ENCODE data around the gene SLC7A8. TPM values are rescaled to one million over a fixed set of nuclear protein-coding genes. Genes with fewer than 3 reads are reported as not detected.

SLC7A8 gene
- total and polyA plus RNA-seq, 11 donors, result 7.3 to 34.1 (median 14.2) TPM

DNA sequence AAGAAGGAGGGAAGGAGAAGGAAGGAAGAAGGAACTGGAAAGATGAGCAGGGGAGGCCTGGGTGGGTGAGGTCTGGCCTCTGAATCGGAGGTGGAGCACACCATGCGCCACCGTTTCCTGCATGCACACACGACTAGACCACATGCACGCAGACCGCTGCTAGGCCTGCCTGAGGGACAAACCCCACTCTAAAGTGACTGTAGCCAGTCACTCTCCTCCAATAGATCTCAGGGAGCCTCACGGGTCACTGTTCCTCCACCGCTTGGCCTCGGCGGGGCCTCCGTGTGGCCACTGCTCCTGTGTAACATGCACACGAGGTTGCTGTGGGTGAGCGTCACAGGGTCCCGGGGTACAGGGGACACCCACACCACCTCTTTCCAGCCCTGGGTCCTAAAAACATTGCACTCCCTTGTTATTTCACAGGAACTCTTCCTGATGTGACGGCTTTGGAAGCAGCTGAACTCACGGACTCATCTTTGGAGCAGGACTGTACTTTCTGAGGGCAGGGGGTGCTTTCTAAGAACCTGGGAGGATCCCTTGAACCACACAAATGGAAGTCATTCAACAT is 46.8 kb downstream of the SLC7A8 start:
- TF ChIP-seq POLR2A (IDR thresholded peaks at IDR 0.05), result no peak
- TF ChIP-seq, protein P1, sequence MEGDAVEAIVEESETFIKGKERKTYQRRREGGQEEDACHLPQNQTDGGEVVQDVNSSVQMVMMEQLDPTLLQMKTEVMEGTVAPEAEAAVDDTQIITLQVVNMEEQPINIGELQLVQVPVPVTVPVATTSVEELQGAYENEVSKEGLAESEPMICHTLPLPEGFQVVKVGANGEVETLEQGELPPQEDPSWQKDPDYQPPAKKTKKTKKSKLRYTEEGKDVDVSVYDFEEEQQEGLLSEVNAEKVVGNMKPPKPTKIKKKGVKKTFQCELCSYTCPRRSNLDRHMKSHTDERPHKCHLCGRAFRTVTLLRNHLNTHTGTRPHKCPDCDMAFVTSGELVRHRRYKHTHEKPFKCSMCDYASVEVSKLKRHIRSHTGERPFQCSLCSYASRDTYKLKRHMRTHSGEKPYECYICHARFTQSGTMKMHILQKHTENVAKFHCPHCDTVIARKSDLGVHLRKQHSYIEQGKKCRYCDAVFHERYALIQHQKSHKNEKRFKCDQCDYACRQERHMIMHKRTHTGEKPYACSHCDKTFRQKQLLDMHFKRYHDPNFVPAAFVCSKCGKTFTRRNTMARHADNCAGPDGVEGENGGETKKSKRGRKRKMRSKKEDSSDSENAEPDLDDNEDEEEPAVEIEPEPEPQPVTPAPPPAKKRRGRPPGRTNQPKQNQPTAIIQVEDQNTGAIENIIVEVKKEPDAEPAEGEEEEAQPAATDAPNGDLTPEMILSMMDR (IDR thresholded peaks at IDR 0.05), result no peak
- Histone ChIP-seq H3K4me1 (peaks cover 0 to 12% (median under 1%) of the 10 kb centered on the region in 12 donors), H3K27me3 (no peaks in the 10 kb centered on the region), H3K9me3 (no peaks in the 10 kb centered on the region), H3K36me3 (peaks cover 0 to 29% (median 10%) of the 10 kb centered on the region in 9 donors), H3K4me3 (no peak overlapping the region), H3K27ac (no peak overlapping the region)
- DNase-seq, result no peak
- WGBS, 4 donors, result 80 to 86% (median 82%) methylated on average over 16 of the region's 16 CpGs
- intact Hi-C loops (cut with DNase I), result no loop called here
- ATAC-seq, result no peak

DNA sequence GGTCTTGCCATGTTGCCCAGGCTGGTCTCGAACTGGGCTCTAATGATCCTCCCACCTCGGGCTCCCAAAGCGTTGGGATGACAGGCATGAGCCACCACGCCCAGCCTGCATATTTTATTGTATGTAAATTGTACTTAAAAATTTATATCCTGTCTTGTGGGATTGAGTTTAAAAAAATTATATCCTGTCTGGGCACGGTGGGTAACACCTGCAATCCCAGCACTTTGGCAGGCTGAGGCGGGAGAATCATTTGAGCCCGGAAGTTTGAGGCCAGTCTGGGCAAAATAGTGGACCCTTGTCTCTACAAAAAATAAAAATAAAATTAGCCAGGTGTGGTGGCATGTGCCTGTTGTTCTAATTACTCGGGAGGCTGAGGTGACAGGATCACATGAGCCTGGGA is 50.5 kb downstream of the SLC7A8 start:
- 69 to 86% (median 73%) methylated on average over 8 of the region's 8 CpGs for WGBS, 4 donors
- DNase-seq (no peak), ATAC-seq (no peak)
- H3K4me3 ChIP-seq, result no peak overlapping the region
- H3K4me1 ChIP-seq, result peaks cover 0 to 15% (median 3%) of the 10 kb centered on the region in 12 donors
- no peak overlapping the region for H3K27ac ChIP-seq
- intact Hi-C loops (cut with DNase I), result loop anchor here in 1 of 10 donors (5.0 kb wide), 1 partner anchor 39 kb away; no protein-coding TSS in a partner anchor
- no peaks in the 10 kb centered on the region for H3K9me3 ChIP-seq
- H3K27me3 ChIP-seq, result no peaks in the 10 kb centered on the region
- peaks cover 0 to 27% (median 6%) of the 10 kb centered on the region in 9 donors for H3K36me3 ChIP-seq
- TF ChIP-seq, protein P1 (IDR thresholded peaks at IDR 0.05), result no peak
- TF ChIP-seq POLR2A (IDR thresholded peaks at IDR 0.05), result no peak

DNA sequence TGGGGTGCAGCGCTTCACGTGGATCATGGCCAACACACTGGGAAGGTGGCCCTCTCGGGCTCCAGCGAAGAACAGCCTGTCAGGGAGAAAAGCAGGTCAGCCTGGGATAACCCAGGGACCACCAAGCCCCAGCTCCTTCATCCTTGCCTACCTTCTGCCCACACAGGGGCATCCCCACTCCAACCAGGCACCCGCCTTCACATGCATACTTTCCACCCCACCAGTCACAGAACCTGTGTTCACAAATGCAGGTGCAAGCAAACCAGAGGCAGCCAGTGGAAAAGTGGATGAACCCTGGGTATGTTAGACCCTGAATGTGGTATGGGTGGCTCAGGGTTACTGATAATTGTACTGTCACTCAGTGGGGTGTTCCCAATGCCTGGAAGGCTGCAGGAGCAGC is 52.0 kb downstream of the SLC7A8 start:
- Histone ChIP-seq H3K27me3 (no peaks in the 10 kb centered on the region), H3K27ac (no peak overlapping the region), H3K4me1 (peaks cover 0 to 10% (median 0%) of the 10 kb centered on the region in 12 donors), H3K4me3 (no peak overlapping the region), H3K9me3 (no peaks in the 10 kb centered on the region), H3K36me3 (peaks cover 0 to 34% (median 5%) of the 10 kb centered on the region in 9 donors)
- ATAC-seq (no peak), DNase-seq (no peak)
- TF ChIP-seq, protein P1 (IDR thresholded peaks at IDR 0.05), result no peak
- no peak for TF ChIP-seq POLR2A (IDR thresholded peaks at IDR 0.05)
- WGBS, 4 donors, result 77 to 86% (median 80%) methylated on average over 5 of the region's 5 CpGs
- intact Hi-C loops (cut with DNase I), result loop anchor here in 1 of 10 donors (5.0 kb wide), 1 partner anchor 41 kb away; no protein-coding TSS in a partner anchor

DNA sequence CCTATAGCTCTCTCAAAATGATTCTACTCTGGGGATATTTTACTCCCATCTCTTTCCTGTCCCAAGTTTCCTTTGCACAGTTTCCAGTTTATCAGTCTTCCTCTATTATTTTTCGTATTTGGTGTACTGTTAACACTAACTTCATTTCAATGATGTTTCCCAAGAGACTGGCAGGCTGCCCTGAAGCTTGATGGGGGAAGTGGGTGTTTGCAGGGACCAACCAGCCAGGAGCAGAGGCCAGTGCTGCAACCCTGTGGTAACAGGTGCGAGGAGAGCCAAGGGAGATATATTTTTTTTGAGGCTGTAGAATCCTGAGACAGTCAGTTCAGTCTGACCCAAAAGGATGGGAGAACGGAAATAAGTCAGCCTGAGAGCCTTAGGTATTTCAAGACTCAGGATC is 52.6 kb downstream of the SLC7A8 start:
- Histone ChIP-seq H3K36me3 (peaks cover 0 to 31% (median 5%) of the 10 kb centered on the region in 9 donors), H3K27ac (no peak overlapping the region), H3K4me3 (no peak overlapping the region), H3K4me1 (peaks cover 0 to 10% (median 0%) of the 10 kb centered on the region in 12 donors), H3K9me3 (no peaks in the 10 kb centered on the region), H3K27me3 (no peaks in the 10 kb centered on the region)
- intact Hi-C loops (cut with DNase I), result loop anchor here in 1 of 10 donors (5.0 kb wide), 1 partner anchor 41 kb away; no protein-coding TSS in a partner anchor
- WGBS, 4 donors, result 35 to 51% (median 42%) methylated on average over 3 of the region's 3 CpGs
- DNase-seq (peak in 1 of 5 donors; percentile 54), ATAC-seq (peak in 1 of 4 donors; percentile 25)
- no peak for TF ChIP-seq POLR2A (IDR thresholded peaks at IDR 0.05)
- TF ChIP-seq, protein P1 (IDR thresholded peaks at IDR 0.05), result no peak

Measured in heart left ventricle (tissue), 16 donors.